GM03348 (cell line): ENCODE measurements around the gene PLCXD1.
"Not testable (repeated sequence)": the region's sequence is repeated elsewhere in the genome, so short reads cannot be mapped to it uniquely, and the experiment has no call there.

ENCODE experiments used
- DNase-seq: peaks from one replicate; pipeline ENCODE4 v3.0.0; 2012; ENCODE audit warnings: low spot score

The PLCXD1 gene

DNA sequence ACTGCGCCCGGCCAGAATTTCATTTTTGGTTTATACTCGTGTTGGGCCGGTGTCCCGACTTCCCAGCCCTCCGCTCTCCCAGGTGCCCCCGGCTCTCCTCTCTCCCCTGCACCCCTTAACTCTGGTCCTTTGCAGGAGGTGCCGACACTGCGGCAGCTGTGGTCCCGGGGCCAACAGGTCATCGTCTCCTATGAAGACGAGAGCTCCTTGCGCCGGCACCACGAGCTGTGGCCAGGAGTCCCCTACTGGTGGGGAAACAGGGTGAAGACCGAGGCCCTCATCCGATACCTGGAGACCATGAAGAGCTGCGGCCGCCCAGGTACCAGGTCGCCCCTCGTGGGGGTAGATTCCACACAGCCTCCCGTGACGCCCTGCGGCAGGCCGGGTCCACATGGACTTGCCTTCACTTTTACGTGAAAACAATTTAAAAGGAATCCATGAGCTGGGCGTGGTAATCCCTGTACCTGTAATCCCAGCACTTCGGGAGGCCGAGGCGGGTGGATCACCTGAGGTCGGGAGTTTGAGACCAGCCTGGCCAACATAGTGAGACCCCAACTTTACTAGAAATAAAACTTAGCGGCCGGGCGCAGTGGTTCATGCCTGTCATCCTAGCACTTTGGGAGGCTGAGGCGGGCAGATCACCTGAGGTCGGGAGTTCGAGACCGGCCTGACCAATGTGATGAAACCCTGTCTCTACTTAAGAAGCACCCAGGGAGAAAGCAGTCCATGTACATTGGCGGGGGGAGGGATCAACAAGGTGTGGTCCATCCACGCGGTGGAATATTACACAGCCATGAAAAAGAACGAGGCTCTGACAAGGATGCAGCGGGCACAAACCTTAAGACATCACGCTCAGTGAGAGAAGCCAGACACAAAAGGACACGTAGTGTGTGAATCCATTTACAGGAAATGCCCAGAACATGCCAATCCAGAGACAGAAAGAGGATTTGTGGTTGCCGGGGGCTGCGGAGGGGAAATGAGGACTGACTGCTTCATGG is 12.0 kb downstream of the PLCXD1 start:
- DNase-seq: no peak

DNA sequence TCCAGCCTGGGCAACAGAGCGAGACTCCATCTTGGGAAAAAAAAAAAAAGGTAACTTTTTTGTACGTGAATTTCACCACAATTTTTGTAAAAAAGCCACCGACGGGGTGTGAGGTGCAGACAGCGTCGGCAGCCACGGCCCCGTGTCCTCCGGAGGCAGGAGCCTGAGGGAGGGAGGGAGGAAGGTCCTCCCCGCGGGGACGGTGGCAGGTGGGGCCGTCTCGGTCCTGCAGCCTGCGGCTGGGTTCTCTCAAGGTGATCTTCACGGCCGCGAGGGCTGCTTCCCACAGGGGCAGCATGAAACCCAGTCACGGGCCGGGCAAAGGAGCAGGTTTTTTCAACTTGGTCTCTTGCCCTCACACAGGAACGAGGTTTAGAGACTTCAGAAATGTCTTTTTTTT is 14.0 kb downstream of the PLCXD1 start:
- DNase-seq: no peak

DNA sequence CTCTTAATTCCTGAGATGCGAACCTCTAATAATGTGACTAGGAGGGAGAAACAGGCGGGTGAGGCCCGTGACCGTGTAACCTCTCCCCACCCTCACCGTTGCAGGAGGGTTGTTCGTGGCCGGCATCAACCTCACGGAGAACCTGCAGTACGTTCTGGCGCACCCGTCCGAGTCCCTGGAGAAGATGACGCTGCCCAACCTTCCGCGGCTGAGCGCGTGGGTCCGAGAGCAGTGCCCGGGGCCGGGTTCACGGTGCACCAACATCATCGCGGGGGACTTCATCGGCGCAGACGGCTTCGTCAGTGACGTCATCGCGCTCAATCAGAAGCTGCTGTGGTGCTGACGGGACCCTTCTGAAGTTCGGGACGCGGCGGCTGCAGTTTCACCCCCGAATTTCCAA is 17.8 kb downstream of the PLCXD1 start:
- no peak for DNase-seq

DNA sequence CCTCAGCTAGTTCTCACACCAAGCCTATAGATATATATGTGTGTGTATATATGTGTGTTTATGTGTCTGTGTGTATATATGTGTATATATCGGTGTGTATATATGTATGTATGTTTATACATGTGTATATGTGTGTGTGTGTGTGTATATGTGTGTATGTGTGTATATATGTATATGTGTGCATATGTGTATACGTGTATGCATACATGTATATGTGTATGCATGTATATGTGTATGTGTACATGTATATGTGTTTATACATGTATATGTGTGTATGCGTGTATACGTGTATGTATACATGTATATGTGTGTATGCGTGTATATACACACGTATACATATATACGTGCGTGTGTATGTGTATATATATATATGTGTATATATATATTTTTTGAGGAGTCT is 19.2 kb downstream of the PLCXD1 start:
- DNase-seq: no peak

DNA sequence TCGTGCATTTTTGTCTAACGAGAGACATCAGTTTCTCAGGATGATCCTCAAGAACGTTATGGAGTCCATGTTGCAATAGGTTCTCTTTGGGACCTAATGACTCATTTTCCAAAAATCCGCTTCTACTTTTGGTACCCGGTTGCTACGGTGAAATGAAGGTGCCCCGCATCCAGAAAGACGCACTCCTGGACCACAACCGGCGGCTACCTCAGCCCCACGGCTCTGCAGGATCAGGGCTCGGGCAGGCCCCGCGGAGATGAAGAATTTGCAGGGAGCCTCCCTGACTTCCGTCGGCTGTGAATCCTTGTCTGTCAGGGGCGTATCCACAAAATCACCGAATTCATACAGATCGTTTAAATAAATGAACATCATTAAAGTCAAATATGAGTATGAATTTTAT is 21.8 kb downstream of the PLCXD1 start:
- no peak for DNase-seq

DNA sequence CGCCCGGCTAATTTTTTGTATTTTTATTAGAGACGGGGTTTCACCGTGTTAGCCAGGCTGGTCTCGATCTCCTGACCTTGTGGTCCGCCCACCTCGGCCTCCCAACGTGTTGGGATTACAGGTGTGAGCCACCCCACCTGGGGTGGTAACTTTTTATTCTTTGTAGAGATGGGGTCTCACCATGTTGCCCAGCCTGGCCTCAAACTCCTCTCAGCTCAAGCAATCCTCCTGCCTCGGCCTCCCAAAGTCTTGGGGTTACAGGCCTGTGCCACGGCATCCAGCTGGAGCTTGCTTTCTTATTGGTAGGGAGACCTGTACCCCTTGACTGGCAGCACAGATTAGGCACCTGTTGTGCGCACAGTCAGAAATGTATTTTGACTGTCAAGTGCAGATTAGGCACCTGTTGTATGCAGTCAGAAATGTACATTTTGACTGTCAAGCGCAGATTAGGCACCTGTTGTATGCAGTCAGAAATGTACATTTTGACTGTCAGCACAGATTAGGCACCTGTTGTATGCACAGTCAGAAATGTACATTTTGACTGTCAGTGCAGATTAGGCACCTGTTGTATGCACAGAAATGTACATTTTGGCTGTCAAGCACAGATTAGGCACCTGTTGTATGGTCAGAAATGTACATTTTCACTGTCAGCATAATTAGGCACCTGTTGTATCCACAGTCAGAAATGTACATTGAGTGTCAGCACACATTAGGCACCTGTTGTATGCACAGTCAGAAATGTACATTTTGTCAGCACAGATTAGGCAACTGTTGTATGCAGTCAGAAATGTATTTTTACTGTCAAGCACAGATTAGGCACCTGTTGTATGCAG is 24.8 kb downstream of the PLCXD1 start:
- not testable (repeated sequence) for DNase-seq

DNA sequence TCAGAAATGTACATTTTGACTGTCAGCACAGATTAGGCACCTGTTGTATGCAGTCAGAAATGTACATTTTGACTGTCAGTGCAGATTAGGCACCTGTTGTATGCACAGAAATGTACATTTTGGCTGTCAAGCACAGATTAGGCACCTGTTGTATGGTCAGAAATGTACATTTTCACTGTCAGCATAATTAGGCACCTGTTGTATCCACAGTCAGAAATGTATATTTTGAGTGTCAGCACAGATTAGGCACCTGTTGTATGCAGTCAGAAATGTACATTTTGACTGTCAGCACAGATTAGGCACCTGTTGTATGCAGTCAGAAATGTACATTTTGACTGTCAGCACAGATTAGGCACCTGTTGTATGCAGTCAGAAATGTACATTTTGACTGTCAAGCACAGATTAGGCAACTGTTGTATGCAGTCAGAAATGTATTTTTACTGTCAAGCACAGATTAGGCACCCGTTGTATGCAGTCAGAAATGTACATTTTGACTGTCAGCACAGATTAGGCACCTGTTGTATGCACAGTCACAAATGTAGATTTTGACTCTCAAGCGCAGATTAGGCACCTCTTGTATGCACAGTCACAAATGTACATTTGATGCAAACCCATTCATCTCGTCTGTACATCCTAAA is 25.6 kb downstream of the PLCXD1 start:
- DNase-seq: not testable (repeated sequence)

DNA sequence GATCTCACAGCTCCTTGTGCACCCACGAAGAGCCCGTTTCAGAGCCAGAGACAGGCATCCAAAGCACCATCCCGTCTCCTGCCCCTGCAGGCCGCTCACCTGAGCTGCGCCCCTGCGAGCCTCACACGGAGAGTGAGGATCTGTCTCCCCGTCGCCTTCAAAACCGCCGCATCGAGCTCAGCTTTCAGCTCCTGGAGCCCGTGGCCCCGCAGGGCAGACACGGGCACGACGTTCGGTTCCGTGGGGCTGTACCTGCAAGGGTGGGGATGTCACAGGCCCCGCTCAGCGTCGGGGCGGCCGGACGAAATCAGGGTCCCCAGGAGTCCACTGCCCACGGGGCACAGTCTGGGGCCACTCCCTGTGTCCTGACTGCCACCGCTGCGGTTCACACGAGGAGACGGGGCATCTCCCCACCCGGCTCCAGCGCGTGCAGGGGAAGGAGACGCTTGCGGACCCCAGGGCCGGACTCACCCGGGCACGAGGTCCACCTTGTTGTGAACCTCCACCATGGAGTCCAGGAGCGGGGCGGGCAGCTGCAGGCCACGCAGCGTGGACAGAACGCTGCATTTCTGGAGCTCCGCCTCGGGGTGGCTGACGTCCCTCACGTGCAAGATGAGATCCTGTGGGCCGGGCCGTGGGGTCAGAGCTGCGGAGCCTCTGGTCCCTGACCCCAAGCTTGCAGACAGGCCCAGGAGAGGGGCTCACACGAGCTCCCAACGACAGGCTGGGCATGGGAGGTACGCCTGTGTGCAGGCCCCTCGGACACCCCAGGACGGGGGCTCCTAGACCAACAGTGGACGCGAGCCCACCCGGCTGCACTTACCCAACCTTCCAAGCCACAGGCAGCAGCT is 26.3 kb downstream of the PLCXD1 start:
- DNase-seq: no peak

DNA sequence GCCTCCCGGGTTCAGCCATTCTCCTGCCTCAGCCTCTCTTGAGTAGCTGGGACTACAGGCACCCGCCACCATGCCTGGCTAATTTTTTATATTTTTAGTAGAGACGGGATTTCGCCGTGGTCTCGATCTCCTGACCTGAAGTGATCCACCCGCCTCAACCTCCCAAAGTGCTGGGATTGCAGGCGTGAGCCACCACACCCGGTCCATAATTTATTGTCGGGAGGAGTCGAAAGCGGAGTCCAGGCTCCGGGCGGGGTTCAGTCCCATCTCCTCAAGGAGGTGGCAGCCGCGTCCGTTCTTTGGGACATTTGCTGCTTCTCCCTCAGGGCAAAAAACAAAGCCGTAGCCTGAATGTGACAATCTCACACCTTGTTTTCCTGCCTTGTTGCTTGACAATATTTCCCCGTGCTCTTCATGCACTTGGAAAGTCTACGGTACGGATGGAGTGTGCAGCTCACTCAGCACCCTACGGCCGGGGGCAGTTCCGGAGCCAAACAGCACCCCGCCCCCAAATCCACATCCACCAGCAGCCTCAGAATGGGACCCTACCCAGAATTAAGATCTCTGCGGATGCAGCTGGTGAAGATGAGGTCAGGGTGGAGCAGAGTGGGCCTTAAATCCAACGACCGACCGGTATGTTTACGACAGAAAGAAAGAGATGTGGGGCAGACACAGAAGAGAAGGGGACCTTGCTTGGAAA is 27.8 kb downstream of the PLCXD1 start:
- DNase-seq: no peak

DNA sequence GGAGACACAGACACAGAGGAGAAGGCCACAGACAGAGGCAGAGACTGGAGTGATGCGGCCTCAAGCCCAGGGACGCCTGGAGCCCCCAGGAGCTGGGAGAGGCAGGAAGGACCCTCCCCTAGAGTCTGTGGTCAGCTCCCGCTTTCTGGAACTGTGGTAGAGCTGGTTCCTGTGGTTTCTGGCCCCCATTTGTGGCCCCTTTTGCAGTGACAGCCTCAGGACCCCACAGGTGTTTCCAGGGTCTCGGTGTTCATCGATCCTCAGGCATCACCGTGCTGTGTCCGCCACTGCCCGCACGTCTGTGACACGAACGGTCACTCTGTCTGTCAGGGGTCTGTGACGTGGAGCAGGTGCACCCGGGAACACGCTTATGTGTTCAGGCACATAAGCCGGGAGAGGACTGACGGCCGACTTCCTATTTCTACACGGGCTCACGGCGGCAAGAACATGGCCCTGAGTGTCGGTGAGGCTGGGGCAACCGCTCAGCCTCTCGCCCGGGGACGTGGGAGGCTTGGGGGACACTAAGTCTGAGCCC is 29.5 kb downstream of the PLCXD1 start:
- DNase-seq: no peak

DNA sequence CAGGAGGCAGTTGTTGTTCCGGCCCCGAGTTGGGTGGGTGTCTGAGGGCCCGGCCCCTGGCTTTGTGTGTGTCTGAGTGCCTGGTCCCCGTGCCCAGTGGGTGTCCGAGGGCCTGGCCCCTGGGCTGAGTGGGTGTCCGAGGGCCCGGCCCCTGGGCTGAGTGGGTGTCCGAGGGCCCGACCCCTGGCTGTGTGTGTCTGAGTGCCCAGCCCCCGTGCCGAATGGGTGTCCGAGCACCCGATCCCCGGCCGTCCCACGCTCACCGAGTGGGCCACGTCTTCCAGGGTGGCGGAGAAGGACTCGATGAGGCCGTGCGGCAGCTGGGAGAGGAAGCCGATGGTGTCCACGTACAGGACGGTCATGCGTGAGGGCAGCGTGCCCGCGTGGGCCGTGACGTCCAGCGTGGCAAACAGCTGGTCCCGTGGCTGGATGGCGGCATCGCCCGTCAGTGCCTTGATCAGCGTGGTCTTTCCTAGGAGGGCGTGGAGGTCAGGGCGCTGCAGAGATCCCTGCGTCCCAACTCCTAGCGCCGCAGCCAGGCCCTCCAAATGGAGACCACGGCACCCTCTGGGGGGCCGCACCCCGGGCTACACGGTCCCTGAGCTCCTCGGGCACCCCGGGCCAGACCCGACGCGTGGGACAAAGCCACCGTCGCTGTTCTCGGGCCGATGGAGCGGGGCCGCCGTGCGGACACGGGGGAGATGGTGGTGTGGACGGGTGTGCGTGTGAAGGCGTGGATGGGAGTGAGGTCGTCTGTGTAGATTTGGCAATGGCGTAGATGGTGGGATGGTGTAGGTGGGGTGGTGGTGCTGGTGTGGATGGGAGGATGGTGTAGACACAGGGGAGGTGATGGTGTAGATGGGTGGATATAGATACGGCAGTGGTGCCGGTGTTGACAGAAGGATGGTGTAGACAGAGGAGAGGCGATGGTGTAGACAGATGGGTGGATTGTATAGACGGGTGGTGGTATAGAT is 30.3 kb downstream of the PLCXD1 start:
- no peak for DNase-seq

DNA sequence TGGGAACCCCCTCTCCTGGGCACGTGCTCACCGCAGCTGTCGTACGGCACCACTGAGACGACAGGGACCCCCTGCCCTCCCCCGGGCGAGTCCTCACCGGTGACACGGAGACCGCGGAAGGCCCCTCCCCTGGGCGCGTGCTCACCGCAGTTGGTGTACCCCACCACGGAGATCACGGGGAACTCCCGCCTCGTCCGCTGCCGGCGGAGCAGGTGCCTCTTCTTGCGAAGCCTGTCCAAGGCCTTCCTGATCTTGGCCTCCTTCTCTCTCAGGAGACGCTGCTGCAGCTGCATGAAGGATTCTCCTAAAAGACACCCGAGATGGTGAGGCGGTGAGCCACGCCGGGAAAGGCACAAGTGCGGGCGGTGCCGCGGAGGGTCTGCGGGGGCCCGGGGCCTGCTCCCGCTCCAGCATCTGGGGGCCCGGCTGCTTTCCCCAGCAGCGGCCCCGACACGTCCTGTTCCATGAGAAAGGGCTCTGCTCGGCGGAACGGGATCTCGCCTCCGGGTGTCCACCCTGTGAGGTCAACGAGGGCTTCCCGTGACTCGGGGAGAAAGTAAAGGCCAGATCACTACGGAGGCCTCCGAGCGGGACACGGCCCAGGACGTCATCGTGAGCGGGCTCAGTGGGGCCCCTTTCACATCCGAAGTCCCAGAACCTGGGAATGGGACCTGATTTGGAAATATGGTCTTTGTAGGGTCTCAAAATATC is 31.6 kb downstream of the PLCXD1 start:
- no peak for DNase-seq

DNA sequence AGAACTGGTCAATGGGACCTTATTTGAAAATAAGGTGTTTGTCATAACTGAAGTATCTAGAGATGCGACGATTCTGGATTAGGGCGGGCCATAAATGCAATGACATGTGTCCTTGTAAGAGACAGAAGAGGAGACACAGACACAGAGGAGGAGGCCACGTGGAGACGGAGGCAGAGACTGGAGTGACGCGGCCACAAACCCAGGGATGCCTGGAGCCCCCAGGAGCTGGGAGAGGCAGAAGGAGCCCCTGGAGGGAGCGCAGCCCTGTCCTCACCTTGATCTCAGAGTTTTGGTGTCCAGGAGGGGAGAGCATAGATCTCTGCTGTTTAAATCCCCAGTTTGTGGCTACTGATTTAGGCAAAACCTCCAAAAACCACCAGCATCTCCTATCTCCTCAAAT is 32.4 kb downstream of the PLCXD1 start:
- no peak for DNase-seq

DNA sequence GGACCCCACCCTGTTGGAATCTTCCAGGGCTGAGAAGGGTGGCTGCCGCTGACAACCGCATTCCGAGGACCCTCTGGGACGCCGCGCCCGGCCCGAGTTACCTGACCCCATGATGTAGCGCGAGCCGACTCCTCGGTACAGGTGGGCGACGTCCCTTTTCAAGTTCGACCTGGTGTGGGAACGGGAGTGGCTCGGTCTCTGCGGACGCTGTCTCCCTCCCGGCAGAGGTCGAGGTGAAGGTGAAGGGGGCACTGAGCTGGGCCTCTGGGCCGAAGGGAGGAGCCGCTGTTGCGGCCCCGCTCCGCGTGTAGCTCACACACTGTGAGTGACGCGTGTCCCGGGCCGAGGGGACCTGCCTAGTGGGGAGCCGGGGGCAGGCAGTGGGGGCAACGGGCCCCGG is 32.9 kb downstream of the PLCXD1 start:
- no peak for DNase-seq

DNA sequence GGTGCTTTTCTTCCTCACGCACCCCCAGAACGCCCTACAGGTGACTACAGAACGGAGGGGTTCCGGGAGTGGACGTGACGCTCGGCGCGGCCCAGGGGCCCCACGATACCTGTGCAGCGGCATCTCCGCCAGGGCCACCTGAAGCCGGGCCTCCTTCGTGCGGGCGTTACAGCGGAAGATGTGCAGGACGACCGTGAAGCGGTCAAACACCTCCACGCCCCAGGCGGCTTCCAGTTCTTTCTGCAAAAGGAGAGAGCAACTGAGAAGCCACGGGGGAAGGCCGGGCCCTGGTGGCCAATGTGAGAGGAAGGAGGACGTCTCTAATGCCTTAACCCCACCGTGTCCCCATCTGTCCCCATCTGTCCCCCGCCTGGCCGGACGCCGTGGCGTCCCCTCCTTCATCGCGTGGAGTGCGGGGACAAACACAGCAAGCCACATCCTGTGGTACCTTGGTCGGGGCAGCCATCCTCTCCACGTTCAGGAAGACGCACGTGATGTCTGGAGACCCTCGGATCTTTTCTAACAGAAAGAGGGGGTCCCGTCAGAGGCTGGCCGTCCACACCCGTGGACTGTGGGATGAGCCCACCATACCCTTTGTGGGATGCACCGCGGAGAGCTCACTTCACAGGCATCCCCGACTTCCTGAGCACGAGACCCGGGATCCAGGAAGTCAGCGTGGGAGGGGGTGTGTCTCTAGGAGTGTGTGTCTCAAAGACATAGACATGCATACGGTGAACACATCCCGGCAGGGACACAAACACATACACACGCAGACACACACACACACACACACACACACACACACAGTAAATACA is 33.8 kb downstream of the PLCXD1 start:
- no peak for DNase-seq

DNA sequence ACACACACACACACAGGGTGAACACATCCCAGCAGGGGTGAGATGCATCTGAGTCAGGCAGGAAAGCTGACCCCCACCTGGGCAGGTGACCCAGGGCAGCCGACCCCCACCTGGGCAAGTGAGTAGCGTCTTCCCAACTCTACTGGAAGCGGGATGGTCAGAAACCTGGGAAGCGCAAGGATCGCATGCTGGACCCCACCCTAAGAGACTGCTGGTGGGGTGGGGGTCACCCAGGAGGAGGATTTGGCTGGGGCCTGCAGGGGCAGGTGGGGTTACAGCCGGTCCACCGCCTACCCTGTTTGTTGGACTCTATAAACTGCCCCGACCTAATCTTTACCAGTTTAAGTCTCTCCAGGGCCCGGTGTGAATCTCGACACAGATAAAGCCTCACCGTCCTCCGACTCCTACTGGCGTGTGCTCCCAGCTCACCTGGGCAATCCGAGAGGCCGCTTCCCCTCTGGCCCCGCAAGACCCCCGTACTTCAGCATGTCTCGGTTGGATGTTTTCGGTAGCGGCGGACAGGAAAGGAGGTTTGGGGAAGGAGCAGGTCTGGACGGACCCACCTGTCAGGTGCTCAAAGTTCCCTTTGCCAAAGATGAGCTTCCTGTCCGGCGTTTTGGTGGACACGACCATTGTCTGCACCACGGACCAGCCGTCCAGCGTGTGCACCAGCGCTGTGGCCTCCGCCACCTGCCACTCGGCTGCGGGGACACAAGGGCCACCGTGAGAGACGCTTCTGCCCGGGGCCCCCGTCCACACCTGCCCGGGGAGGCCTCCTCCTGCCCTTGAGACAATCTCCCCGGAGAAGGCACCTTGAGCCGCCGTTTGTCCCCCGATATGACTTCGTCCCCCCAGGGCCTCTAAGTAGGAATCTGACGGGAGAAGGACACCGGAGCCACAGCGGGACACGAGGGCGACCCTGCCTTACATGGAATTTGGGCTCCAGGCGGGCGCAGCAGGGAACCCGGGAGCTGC is 35.5 kb downstream of the PLCXD1 start:
- DNase-seq: no peak
